HG03039 (cell line): ENCODE measurements around the gene THSD4.
"Not testable (repeated sequence)": the region's sequence is repeated elsewhere in the genome, so short reads cannot be mapped to it uniquely, and the experiment has no call there.

Experiments
- ATAC-seq: cut with Tn5 transposase; IDR thresholded peaks from one replicate; pipeline ENCODE4 v1.9.1; 2021; ENCODE audit warnings: mild to moderate bottlenecking, moderate library complexity; ENCODE audit not compliant: unreplicated experiment

The THSD4 gene

GRCh38 chr15:71145648-71146047 is 30.4 kb downstream of the THSD4 start:
- ATAC-seq: no peak

- ATAC-seq: no peak
Observed at GRCh38 chr15:71146580-71146982, 31.3 kb downstream of the THSD4 start.

DNA sequence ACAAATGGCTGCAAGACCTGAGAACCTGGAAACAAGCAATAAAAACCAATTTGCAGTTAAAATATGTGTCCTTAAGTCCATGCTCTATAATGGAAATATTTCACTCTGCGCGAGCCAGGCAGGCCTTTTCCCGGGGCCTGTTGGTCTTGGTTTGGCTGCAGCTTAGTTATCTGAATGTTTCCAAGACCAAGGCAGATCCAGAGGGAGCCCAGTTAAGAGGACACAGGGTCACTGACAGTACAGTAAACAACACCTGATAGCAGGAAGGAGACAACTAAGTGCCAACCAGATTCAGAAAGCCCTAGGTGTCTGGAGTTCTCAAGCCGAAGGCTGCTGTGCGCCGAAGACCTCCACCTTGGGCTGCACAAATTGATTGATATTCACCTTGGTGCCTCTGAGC is 32.8 kb downstream of the THSD4 start:
- ATAC-seq: no peak

DNA sequence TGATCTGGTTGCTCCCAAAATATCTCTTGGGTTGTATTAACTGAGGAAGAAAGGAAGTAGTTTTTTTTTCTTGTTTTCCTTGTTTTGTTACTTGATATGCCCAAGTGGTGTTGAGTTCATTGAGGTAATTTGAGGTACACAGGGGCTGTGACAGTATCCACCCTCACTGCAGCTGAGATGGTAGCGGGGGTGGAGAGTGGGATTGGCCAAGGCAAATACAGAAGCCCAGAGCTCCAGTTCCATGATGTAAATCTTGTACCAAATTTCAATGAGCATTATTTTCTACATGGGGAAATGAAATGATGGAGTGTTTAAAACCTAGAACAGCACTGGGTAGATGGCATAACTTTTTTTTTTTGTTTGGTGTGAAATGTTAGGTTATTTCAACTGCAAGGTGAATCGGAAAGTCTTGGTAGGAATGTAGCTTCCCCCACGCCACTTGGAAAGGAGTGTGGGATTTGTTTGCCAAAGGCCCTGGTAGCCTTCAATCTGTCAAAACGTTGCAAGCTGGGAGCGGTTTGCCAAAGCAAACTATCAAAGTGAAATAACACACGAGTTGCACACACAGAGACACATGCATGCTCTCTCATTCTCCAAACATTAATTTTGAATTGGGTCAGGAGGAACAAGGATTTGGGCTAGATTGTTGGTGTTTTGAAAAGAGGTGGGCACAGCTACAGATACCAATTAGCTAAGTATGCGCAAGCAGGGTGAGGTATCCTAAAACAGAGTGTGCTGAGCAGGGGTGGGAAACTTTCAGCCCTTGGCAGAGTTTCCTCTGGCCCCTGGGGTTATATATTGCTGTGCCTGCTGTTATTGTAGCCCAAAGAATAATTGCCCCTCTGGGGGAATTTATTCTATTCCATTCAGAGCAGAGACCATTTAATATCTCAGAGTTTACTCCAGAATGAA is 34.6 kb downstream of the THSD4 start:
- ATAC-seq: no peak

DNA sequence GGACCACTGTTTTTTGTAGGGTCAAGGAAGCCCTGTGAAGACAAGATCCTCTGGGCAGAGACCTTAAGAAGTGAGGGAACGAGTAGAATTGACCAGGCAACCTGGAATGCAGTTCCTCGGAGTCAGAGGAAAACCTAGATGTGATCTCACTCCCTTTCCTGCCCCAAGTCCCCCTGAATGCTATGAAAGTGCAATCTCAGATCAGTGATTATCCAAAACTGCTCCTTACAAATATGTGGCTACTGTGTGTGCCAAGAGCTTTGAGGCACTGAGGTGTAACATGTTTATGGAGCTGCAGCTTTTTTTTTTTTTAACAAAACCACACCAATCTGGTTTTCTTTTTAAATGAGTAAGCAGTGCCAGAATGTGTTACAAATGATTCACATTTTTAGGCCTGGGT is 35.8 kb downstream of the THSD4 start:
- ATAC-seq: no peak

DNA sequence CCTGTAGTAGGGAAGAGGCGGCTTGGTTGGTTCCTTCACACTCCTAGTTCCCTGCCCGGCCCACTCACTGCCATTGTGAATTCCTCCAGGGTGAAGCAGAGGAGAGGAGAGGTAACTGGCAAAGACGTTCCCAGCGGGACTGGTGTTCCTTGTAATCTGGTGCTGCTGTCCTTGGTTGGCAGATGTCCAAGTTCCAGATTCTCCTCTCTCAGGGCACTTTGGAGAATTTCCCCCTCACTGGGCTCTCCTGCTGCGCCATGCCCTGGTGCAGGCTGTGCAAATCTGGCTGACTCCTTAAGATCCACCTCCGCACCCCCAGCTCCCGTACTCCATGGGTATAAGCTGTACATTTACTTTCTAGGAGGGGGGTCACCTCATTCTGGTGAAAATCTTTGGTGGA is 37.3 kb downstream of the THSD4 start:
- no peak for ATAC-seq

GRCh38 chr15:71153823-71154524 is 38.7 kb downstream of the THSD4 start:
- no peak for ATAC-seq

DNA sequence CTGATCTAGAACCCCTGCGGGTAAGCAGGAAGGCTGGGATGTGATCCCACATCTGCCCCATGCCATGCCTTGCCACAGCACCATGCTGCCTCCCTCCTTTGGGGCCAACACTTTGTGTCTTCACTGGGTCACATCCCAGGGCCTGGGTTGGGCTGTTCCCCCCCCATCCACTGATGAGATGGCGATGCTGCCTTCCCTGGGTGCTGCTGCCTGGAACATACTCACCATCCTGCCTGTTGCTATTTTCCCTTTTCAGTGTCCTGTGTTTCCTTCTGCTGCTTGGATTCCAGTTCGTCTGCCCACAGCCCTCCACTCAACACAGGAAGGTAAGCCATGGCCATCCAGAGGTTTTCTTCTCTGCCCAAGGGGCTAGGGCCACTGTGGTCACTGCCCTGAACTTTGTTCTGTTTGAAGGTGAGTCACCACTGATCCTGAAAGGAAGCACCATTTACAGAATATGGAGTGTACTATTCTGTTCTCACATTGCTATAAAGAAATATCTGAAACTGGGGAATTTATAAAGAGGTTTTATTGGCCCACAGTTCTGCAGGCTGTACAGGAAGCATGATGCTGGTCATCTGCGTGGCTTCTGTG is 39.4 kb downstream of the THSD4 start:
- no peak for ATAC-seq

DNA sequence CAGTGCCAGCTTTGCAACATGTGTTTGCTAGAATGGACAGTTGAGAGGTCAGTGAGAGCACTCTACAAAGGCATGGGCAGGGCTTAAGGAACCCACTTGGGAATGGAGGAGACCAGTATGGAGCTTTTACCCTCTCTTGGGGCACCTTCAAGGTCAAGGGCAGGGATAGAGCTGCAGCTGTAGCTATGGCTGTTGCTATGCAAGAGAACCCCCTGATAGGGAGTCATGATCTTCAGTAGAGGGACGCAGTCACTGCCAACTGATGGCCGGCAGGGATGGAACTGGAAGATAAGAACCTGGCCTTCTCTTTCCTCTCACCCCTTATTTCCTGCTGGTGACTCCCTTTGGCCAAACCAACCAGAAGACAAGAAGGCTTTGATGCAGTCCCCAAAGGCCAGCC is 40.3 kb downstream of the THSD4 start:
- no peak for ATAC-seq

- ATAC-seq: no peak
Observed at GRCh38 chr15:71160976-71161375, 45.7 kb downstream of the THSD4 start.

GRCh38 chr15:71162309-71162708 is 47.0 kb downstream of the THSD4 start:
- no peak for ATAC-seq

- ATAC-seq: not testable (repeated sequence)
Observed at GRCh38 chr15:71164606-71165005, 49.3 kb downstream of the THSD4 start.

DNA sequence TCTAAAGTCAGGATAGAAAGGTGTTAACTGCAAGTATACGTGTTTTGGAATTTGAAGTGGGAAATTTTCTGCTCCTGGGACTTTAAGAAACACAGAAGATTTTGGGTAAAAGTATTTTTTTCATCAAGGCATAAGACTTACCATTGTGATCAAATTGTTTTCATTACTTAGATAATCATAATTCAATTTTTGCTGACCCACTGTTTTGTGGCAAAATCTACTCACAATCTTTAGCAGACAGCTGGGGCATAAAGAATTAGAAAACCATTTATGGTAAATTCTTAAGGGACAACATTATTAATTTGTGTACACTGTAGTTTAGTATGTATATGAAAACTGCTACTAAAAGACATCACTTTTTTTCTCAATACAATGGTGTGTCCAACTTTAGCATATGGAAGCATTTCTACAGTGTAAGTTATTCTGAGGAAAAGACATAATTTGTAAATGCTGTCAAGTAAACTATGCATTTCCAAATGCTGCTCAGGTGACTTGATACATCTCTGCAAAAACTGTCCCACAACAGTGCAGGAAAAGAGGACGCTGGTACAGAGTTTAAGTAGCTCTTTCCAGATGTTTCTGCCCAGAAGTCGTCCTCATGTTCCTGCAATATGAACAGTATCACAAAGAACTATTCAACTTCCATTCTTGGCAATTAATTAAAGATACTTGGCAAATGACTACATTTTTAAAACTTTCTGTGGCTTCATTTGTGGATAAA is 52.3 kb downstream of the THSD4 start:
- ATAC-seq: no peak

GRCh38 chr15:71168166-71168834 is 53.0 kb downstream of the THSD4 start:
- no peak for ATAC-seq

DNA sequence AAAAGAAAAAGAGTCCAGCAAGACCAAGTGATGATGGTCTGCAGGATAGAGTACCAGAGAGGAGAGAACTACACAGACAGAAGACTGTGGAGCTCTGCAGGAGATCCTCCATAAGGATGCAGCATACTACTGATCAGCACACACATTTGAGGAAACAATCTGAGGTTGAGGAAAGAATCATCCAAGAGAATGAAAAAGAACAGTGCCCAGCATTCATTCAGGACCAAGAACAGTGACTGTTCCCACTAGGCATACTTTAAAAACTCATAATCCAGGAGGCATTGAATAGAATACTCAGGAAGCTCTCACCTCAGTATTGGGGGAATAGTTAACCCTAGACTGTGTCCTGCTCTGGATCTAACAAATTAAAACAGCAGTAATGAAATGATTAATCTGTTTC is 54.9 kb downstream of the THSD4 start:
- ATAC-seq: no peak

DNA sequence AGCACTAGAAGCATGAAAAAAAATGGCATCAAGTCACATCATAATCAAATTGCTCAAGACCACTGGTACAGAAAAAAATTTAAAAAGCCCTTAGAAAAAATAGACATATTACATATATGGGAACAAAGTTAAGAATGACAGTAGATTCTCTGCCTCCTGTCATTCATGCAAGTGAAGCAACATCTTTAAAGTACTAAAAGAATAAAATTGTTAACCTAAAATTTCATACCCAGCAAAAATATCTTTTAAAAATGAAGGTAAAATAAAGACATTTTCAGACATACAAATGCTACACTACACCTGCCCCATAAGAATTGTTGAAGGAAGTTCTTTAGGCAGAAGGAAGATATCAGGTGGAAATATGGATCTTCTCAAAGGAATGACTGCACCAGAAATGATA is 55.9 kb downstream of the THSD4 start:
- no peak for ATAC-seq

DNA sequence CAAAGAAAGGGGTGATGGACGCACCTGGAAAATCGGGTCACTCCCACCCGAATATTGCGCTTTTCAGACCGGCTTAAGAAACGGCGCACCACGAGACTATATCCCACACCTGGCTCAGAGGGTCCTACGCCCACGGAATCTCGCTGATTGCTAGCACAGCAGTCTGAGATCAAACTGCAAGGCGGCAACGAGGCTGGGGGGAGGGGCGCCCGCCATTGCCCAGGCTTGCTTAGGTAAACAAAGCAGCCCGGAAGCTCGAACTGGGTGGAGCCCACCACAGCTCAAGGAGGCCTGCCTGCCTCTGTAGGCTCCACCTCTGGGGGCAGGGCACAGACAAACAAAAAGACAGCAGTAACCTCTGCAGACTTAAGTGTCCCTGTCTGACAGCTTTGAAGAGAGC is 59.1 kb downstream of the THSD4 start:
- ATAC-seq: not testable (repeated sequence)

GRCh38 chr15:71180986-71181853 is 65.9 kb downstream of the THSD4 start:
- no peak for ATAC-seq

GRCh38 chr15:71182522-71182921 is 67.3 kb downstream of the THSD4 start:
- no peak for ATAC-seq

- no peak for ATAC-seq
Observed at GRCh38 chr15:71183063-71183462, 67.8 kb downstream of the THSD4 start.
